Body of pancreas (tissue), 4 donors: ENCODE data around the gene CDC42EP5. TPM values are rescaled to one million over a fixed set of nuclear protein-coding genes. Genes with fewer than 3 reads are reported as not detected.
"Not testable (repeated sequence)": the region's sequence is repeated elsewhere in the genome, so short reads cannot be mapped to it uniquely, and the experiment has no call there.

ENCODE experiments used
- ATAC-seq: fragments of 150-250 bp; one replicate; pipeline ENCODE4 v1.9.1; 2016
- DNase-seq, 4 donors: peaks; one replicate each; pipeline ENCODE4 v3.0.0-alpha.2; 2019
- H3K27ac ChIP-seq, 4 donors: fragments of 200-600 bp; sonication (generic); 1 replicate in 3 of 4; 2 replicates in 1 of 4; pipeline versions ENCODE4 v1.5.1 to v1.6.1; 2016 to 2019; ENCODE audit warnings: mild to moderate bottlenecking in 1 of 4, mixed read lengths in 1 of 4, moderate library complexity in 1 of 4
- H3K27me3 ChIP-seq, 2 donors: fragments of 200-600 bp; sonication (generic); one replicate each; pipeline ENCODE4 v1.6.0; 2016; ENCODE audit warnings: mild to moderate bottlenecking in 1 of 2
- H3K36me3 ChIP-seq, 2 donors: fragments of 200-600 bp; sonication (generic); replicated peaks in 1 of 2; 2 replicates each; pipeline ENCODE4 v1.5.1; 2016; ENCODE audit warnings: low read depth in 2 of 2; ENCODE audit not compliant: insufficient read depth in 1 of 2
- H3K4me1 ChIP-seq: fragments of 200-600 bp; sonication (generic); one replicate; pipeline ENCODE4 v1.6.0; 2016
- H3K4me3 ChIP-seq, 2 donors: fragments of 200-600 bp; sonication (generic); 1 replicate in 1 of 2; 2 replicates in 1 of 2; pipeline ENCODE4 v1.5.1; 2016 to 2019
- H3K9me3 ChIP-seq, 3 donors: fragments of 200-600 bp; sonication (generic); 1 replicate in 2 of 3; 2 replicates in 1 of 3; pipeline ENCODE4 v1.5.1; 2016
- CTCF ChIP-seq, 7 experiments: fragments of 450-650 bp in 4 of 7; fragments of 200-600 bp in 3 of 7; sonication (generic) in 3 of 7; IDR thresholded peaks; one replicate each; pipeline ENCODE4 v1.5.1; 2016 to 2019; ENCODE audit warnings: antibody characterized with exemption in 7 of 7
- POLR2A ChIP-seq, 3 donors: fragments of 450-650 bp; IDR thresholded peaks; one replicate each; pipeline ENCODE4 v1.6.1; 2016; ENCODE audit warnings: antibody characterized with exemption in 3 of 3, mild to moderate bottlenecking in 2 of 3
- WGBS, 2 donors: methylation state at CpG; one replicate each; pipeline ENCODE4 v1.1.5; 2017; 5-methylcytosine and 5-hydroxymethylcytosine counted together
- intact Hi-C: fragments of 100-400 bp; cut with DNase I; formaldehyde crosslinking; loops from one replicate; pipeline ENCODE4 v1.15.1; 2023
- total RNA-seq, 2 donors: library from RNA; depleted of rRNA; stranded (reverse); fragments of >200 nt; gene quantifications; one replicate each; pipeline ENCODE4 v1.1.0, GENCODE V29; 2016

Gene CDC42EP5
- total RNA-seq, 2 donors from 2014 or later, result 18.2 to 92.9 TPM

DNA sequence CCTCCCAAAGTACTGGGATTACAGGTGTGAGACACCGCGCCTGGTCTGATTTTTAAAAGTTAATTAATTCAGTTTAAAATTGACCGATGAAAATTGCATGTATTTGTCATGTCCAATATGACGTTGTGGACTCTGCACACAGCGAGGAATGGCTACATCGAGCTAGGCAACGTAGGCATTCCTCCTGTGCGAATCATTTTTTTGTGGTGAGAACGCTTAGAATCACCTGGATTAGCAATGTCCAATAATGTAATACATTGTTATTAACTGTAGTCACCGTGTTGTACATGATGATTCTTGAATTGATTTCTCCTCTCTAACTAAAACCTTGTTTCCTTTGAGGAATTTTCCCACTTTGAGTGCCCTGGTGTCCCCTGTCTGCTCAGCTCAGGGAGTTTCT, 33.0 kb upstream of the CDC42EP5 start:
- no peaks in the 10 kb centered on the region for H3K9me3 ChIP-seq
- 52 to 76% methylated on average over 10 of the region's 10 CpGs for WGBS, 2 donors
- H3K27ac ChIP-seq, result no peak overlapping the region
- DNase-seq (no peak), ATAC-seq (no peak)
- no peaks in the 10 kb centered on the region for H3K4me1 ChIP-seq
- H3K36me3 ChIP-seq, result no peaks in the 10 kb centered on the region
- no peak for TF ChIP-seq POLR2A (IDR thresholded peaks at IDR 0.05)
- no peak for TF ChIP-seq CTCF (IDR thresholded peaks at IDR 0.05)
- no peaks in the 10 kb centered on the region for H3K27me3 ChIP-seq
- H3K4me3 ChIP-seq, result no peak overlapping the region
- intact Hi-C loops, result no loop called here

DNA sequence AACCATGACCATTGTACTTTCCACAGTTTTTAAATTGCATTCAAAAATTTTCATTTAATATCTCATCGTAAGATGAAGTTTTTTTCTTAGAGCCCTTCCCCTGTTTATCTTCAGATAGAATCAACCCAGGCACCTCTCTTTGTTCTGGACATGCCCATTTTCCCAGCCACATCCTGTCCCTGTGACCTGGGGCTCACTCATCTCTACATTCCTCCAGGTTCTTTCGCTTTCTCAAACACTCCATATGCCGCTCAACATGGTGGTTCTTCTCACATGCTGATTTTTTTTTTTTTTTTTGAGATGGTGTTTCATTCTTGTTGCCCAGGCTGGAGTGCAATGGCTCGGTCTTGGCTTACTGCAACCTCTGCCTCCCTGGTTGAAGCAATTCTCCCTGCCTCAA, 32.4 kb upstream of the CDC42EP5 start:
- H3K4me1 ChIP-seq, H3K27me3 ChIP-seq, ATAC-seq, H3K4me3 ChIP-seq, H3K27ac ChIP-seq, H3K9me3 ChIP-seq, H3K36me3 ChIP-seq, DNase-seq, intact Hi-C loops: not testable (repeated sequence)
- WGBS, 2 donors, result 70% methylated on average over 4 of the region's 4 CpGs

DNA sequence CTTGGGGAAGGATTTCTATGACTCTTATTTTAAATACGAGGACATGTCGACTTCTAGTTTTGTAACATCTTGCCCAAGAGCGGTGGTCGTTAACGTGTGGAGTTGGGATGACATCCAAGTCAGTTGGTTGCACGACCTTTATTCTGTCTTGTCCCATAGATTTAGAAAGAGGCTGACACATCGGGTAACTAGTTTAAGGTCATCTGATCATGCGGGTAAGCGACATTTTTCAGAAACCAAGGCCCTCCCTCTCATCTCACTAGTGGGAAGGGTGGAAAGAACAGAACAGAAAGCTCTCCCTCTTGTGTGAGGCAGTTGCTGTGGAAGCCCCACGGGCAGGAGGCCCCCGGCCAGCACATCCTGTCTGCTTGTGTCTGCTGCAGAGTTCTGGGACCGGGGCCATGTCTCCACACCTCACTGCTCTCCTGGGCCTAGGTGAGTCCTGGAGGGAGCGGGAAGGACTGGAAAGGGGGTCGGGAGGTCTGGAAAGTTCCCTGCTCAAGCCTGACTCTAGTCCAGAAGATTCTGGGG, 29.5 kb upstream of the CDC42EP5 start, which contains the start of gene LAIR2:
LAIR2 (plus strand) TSS at position 314 of the 531 bp plus-strand sequence; CDS start at position 402, 88 bp downstream.
- no peaks in the 10 kb centered on the region for H3K4me1 ChIP-seq
- TF ChIP-seq CTCF (IDR thresholded peaks at IDR 0.05) (no peak), POLR2A (IDR thresholded peaks at IDR 0.05) (no peak)
- 51 to 72% methylated on average over 9 to 14 of the region's 14 CpGs for WGBS, 2 donors
- no peaks in the 10 kb centered on the region for H3K9me3 ChIP-seq
- DNase-seq, result no peak
- intact Hi-C loops, result no loop called here
- H3K4me3 ChIP-seq, result no peak within 1 kb of the TSS
- no peak within 1 kb of the TSS for H3K27ac ChIP-seq
- no peak for ATAC-seq
- no peaks in the 10 kb centered on the region for H3K27me3 ChIP-seq
- no peaks in the 10 kb centered on the region for H3K36me3 ChIP-seq

GRCh38 chr19:54498451-54498772, 25.3 kb upstream of the CDC42EP5 start:
- 49 to 55% methylated on average over 8 to 9 of the region's 9 CpGs for WGBS, 2 donors
- H3K27ac ChIP-seq, H3K4me1 ChIP-seq, ATAC-seq, H3K4me3 ChIP-seq, H3K27me3 ChIP-seq, H3K36me3 ChIP-seq, H3K9me3 ChIP-seq, DNase-seq, intact Hi-C loops: not testable (repeated sequence)

DNA sequence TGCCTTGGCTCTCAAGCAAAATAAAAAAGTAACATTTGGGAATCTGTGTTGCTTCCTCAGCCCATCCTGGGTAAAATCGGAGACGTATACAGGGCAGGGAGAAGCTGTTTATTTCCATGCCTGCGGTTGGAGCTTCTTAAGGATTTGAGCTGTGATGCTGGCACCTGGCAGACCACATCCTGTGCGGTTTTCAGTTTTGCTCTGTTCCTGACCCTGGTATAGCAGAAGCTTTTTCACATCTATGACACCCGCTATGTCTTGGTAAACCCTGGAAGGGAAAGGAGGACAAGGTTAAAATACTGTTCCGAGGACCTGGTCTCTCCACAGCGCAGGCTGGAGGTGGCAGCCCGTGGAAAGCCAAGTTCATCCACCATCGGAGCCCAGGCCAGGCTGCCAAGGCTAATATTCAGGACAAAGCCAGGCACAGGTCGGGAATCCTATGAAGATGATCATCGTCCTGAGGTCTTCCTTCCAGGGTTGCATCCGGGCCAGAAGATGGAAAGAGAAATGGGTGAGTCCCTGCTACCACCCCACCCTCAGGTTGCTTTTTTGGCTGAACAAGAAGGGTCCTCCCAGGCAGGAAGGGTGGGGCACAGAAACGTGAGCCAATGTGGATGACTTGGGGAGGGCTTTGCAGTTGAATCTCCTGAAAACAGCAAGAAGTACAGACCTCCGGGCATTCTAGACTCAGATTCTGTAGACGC, 24.8 kb upstream of the CDC42EP5 start:
- H3K27me3 ChIP-seq, H3K9me3 ChIP-seq, H3K4me3 ChIP-seq, H3K4me1 ChIP-seq, DNase-seq, H3K36me3 ChIP-seq, intact Hi-C loops, ATAC-seq, H3K27ac ChIP-seq: not testable (repeated sequence)
- WGBS, 2 donors, result 51 to 58% methylated on average over 8 to 10 of the region's 15 CpGs

DNA sequence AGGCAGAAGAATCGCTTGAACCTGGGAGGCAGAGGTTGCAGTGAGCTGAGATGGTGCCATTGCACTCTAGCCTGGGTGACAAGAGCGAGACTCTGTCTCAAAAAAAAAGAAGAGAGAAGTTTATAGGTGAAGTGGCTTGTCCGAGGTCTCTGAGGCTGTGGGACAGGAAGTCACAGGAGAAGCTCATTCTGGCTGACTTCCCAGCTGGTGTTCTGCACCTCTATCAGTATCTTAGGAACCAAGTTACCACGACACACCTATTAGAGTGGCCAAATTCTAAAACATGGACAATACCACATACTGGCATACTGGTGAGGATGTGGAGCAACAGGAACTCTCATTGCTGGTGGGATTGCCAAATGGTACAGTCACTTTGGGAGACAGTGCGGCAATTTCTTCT, 22.2 kb upstream of the CDC42EP5 start:
- H3K27me3 ChIP-seq, H3K4me3 ChIP-seq, intact Hi-C loops, H3K27ac ChIP-seq, H3K36me3 ChIP-seq, ATAC-seq, DNase-seq, H3K9me3 ChIP-seq, H3K4me1 ChIP-seq: not testable (repeated sequence)
- 44 to 58% methylated on average over 5 of the region's 5 CpGs for WGBS, 2 donors
